KMS-11 (cell line): ENCODE measurements around the gene IFT57.

ENCODE experiments used
- H2AFZ ChIP-seq: fragments of 200-600 bp; sonication (generic); 2 replicates; pipeline ENCODE4 v1.6.1; 2016; ENCODE audit warnings: antibody characterized with exemption, mixed run types, low read depth
- H3K27ac ChIP-seq: fragments of 200-600 bp; sonication (generic); 2 replicates; pipeline ENCODE4 v1.6.1; 2016; ENCODE audit warnings: mild to moderate bottlenecking, mixed run types
- H3K27me3 ChIP-seq: fragments of 200-600 bp; sonication (generic); 2 replicates; pipeline ENCODE4 v1.6.1; 2017; ENCODE audit warnings: mild to moderate bottlenecking, low read depth, mixed run types, moderate library complexity; ENCODE audit not compliant: insufficient read depth
- H3K36me3 ChIP-seq: fragments of 200-600 bp; sonication (generic); 2 replicates; pipeline ENCODE4 v1.6.1; 2017; ENCODE audit warnings: mild to moderate bottlenecking, mixed run types; ENCODE audit not compliant: insufficient read depth
- H3K4me1 ChIP-seq: fragments of 200-600 bp; sonication (generic); 2 replicates; pipeline ENCODE4 v1.6.1; 2016; ENCODE audit warnings: mild to moderate bottlenecking, low read depth, mixed run types; ENCODE audit not compliant: poor library complexity, severe bottlenecking
- H3K4me2 ChIP-seq: fragments of 200-600 bp; sonication (generic); 2 replicates; pipeline ENCODE4 v1.7.0; 2016; ENCODE audit warnings: mild to moderate bottlenecking, mixed run types
- H3K4me3 ChIP-seq: fragments of 200-600 bp; sonication (generic); IDR thresholded peaks from 2 replicates; pipeline ENCODE4 v1.6.1; 2017; ENCODE audit warnings: low read depth, low read length, mixed read lengths; ENCODE audit not compliant: insufficient read depth
- H3K79me2 ChIP-seq: fragments of 200-600 bp; sonication (generic); 2 replicates; pipeline ENCODE4 v1.6.1; 2016; ENCODE audit warnings: low read depth, mixed run types; ENCODE audit not compliant: insufficient read depth
- H3K9ac ChIP-seq: fragments of 200-600 bp; sonication (generic); 2 replicates; pipeline ENCODE4 v1.6.1; 2016; ENCODE audit warnings: mild to moderate bottlenecking, mixed run types
- H4K20me1 ChIP-seq: fragments of 200-600 bp; sonication (generic); 2 replicates; pipeline ENCODE4 v1.6.1; 2016; ENCODE audit warnings: mild to moderate bottlenecking, mixed run types; ENCODE audit not compliant: insufficient read depth
- TF ChIP-seq, protein P1 (sequence below): fragments of 200-600 bp; sonication (generic); conservative IDR thresholded peaks from 2 replicates; pipeline ENCODE4 v1.6.1; 2017; ENCODE audit warnings: low read depth, mild to moderate bottlenecking, antibody characterized with exemption, low read length, moderate library complexity, mixed read lengths

IFT57 gene

GRCh38 chr3:108117241-108117775 is 104.9 kb downstream of the IFT57 start:
- H3K27ac ChIP-seq: no peak overlapping the region
- H4K20me1 ChIP-seq: no peaks in the 10 kb centered on the region
- no peak overlapping the region for H3K4me3 ChIP-seq

DNA sequence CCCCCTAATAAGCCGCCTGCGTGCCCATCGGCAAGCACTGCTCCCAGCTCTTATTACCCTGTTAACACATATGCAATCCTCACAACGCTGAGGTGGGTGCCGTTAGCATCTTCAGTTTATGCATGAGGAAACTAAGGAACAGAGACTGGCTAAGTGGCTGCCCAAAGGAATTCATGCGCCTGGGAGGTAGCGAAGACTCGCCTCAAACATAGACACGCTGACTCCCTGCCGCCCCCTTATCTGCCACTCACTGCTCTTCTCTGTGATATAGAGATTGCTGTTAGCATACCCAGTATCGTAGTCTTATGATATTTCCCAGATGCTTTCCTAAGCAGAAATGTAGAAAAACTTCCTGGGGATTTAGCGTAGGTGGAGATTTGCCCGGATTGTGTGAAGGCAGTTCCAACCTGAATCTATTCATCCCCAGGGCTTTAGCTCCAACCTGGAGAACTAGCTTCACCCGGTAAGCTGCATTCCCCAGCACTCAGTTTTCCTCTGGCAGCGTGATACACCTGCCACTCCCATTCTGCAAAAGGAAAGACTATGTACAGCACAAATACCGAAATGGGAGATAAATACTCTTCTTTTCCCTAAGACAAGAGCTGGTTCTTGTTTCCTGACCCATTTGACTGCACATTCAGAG is 107.7 kb downstream of the IFT57 start:
- Histone ChIP-seq H3K79me2 (no peaks in the 10 kb centered on the region), H3K27me3 (no peaks in the 10 kb centered on the region), H3K4me3 (no peak overlapping the region), H3K9ac (no peak overlapping the region), H4K20me1 (no peaks in the 10 kb centered on the region), H3K4me2 (no peak overlapping the region), H3K36me3 (no peaks in the 10 kb centered on the region), H3K4me1 (no peaks in the 10 kb centered on the region), H2AFZ (no peak overlapping the region), H3K27ac (no peak overlapping the region)
- TF ChIP-seq, protein P1, sequence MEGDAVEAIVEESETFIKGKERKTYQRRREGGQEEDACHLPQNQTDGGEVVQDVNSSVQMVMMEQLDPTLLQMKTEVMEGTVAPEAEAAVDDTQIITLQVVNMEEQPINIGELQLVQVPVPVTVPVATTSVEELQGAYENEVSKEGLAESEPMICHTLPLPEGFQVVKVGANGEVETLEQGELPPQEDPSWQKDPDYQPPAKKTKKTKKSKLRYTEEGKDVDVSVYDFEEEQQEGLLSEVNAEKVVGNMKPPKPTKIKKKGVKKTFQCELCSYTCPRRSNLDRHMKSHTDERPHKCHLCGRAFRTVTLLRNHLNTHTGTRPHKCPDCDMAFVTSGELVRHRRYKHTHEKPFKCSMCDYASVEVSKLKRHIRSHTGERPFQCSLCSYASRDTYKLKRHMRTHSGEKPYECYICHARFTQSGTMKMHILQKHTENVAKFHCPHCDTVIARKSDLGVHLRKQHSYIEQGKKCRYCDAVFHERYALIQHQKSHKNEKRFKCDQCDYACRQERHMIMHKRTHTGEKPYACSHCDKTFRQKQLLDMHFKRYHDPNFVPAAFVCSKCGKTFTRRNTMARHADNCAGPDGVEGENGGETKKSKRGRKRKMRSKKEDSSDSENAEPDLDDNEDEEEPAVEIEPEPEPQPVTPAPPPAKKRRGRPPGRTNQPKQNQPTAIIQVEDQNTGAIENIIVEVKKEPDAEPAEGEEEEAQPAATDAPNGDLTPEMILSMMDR: no peak

More at GRCh38 chr3:108117241-108117775, 104.9 kb downstream of the IFT57 start:
- Histone ChIP-seq H3K27me3 (no peaks in the 10 kb centered on the region), H3K4me2 (no peak overlapping the region), H3K4me1 (no peaks in the 10 kb centered on the region), H3K36me3 (no peaks in the 10 kb centered on the region), H2AFZ (no peak overlapping the region), H3K9ac (no peak overlapping the region), H3K79me2 (no peaks in the 10 kb centered on the region)
- TF ChIP-seq, protein P1: no peak

GRCh38 chr3:108113975-108114374 is 108.2 kb downstream of the IFT57 start:
- Histone ChIP-seq H3K36me3 (no peaks in the 10 kb centered on the region), H3K9ac (no peak overlapping the region), H3K4me3 (no peak overlapping the region), H3K79me2 (no peaks in the 10 kb centered on the region), H2AFZ (no peak overlapping the region), H4K20me1 (no peaks in the 10 kb centered on the region), H3K27ac (no peak overlapping the region), H3K4me2 (no peak overlapping the region), H3K27me3 (no peaks in the 10 kb centered on the region), H3K4me1 (no peaks in the 10 kb centered on the region)
- TF ChIP-seq, protein P1: no peak

- H3K9ac ChIP-seq: no peak overlapping the region
- TF ChIP-seq, protein P1: no peak
- no peaks in the 10 kb centered on the region for H4K20me1 ChIP-seq
Observed at GRCh38 chr3:108110934-108111333, 111.3 kb downstream of the IFT57 start.

More at GRCh38 chr3:108110934-108111333, 111.3 kb downstream of the IFT57 start:
- Histone ChIP-seq H3K4me3 (no peak overlapping the region), H3K4me2 (no peak overlapping the region), H3K36me3 (no peaks in the 10 kb centered on the region), H3K4me1 (no peaks in the 10 kb centered on the region), H3K27ac (no peak overlapping the region), H3K27me3 (no peaks in the 10 kb centered on the region), H3K79me2 (no peaks in the 10 kb centered on the region), H2AFZ (no peak overlapping the region)
